Smooth muscle cell (in vitro differentiated cells): ENCODE measurements around the gene OR4Q3. TPM values are rescaled to one million over a fixed set of nuclear protein-coding genes. Genes with fewer than 3 reads are reported as not detected.
"Not testable (repeated sequence)": the region's sequence is repeated elsewhere in the genome, so short reads cannot be mapped to it uniquely, and the experiment has no call there.

Experiments used
- DNase-seq: peaks from one replicate; lab custom pipeline; 2025; ENCODE audit not compliant: unreplicated experiment; lab: John Stamatoyannopoulos, UW
- H2AFZ ChIP-seq: fragments of 200-600 bp; sonication (generic); 2 replicates; pipeline ENCODE4 v1.6.0; 2016; ENCODE audit warnings: antibody characterized with exemption, low read depth, mild to moderate bottlenecking
- H3F3A ChIP-seq: fragments of 200-600 bp; sonication (generic); 2 replicates; pipeline ENCODE4 v1.6.0; 2017; ENCODE audit warnings: antibody characterized with exemption, low read depth
- H3K27ac ChIP-seq: fragments of 200-600 bp; sonication (generic); 2 replicates; pipeline ENCODE4 v1.5.1; 2016; ENCODE audit warnings: low read depth, mild to moderate bottlenecking
- H3K27me3 ChIP-seq: fragments of 200-600 bp; sonication (generic); 2 replicates; pipeline ENCODE4 v1.6.1; 2016; ENCODE audit warnings: low read depth, mild to moderate bottlenecking
- H3K36me3 ChIP-seq: fragments of 200-600 bp; sonication (generic); 2 replicates; pipeline ENCODE4 v1.5.1; 2016; ENCODE audit warnings: low read depth
- H3K4me1 ChIP-seq: fragments of 200-600 bp; sonication (generic); 2 replicates; pipeline ENCODE4 v1.5.1; 2016; ENCODE audit warnings: low read depth
- H3K4me2 ChIP-seq: fragments of 200-600 bp; sonication (generic); 2 replicates; pipeline ENCODE4 v1.6.0; 2016; ENCODE audit warnings: mild to moderate bottlenecking
- H3K4me3 ChIP-seq: fragments of 200-600 bp; sonication (generic); 2 replicates; pipeline ENCODE4 v1.5.1; 2016; ENCODE audit warnings: mild to moderate bottlenecking
- H3K79me2 ChIP-seq: fragments of 200-600 bp; sonication (generic); 2 replicates; pipeline ENCODE4 v1.6.0; 2016; ENCODE audit warnings: low read depth, mild to moderate bottlenecking
- H3K9ac ChIP-seq: fragments of 200-600 bp; sonication (generic); 2 replicates; pipeline ENCODE4 v1.6.0; 2016; ENCODE audit warnings: low read depth
- H3K9me3 ChIP-seq: fragments of 200-600 bp; sonication (generic); replicated peaks from 2 replicates; pipeline ENCODE4 v1.5.1; 2016; ENCODE audit warnings: low read depth
- H4K20me1 ChIP-seq: fragments of 200-600 bp; sonication (generic); 2 replicates; pipeline ENCODE4 v1.6.0; 2016; ENCODE audit warnings: low read depth
- WGBS: methylation state at CpG from one replicate; pipeline ENCODE4 v1.1.7; 2016; ENCODE audit warnings: low lambda C conversion rate; 5-methylcytosine and 5-hydroxymethylcytosine counted together
- polyA plus RNA-seq: library from polyadenylated mRNA; unstranded; fragments of >200 nt; fragmentation: Nextera tagmentation; extraction: Ambion mirVana; gene quantifications from 2 replicates; pipeline ENCODE4 v1.2.1, GENCODE V29; 2016
- total RNA-seq: library from RNA; depleted of rRNA; stranded (reverse); fragments of >200 nt; gene quantifications from 2 replicates; pipeline ENCODE4 v1.2.3, GENCODE V29; 2014
- TF ChIP-seq, protein P1 (sequence below): fragments of 200-600 bp; sonication (generic); IDR thresholded peaks from 2 replicates; pipeline ENCODE4 v1.5.1; 2017; ENCODE audit warnings: borderline replicate concordance, mild to moderate bottlenecking, antibody characterized with exemption; ENCODE audit not compliant: insufficient read depth, poor library complexity, severe bottlenecking

Gene OR4Q3
- total and polyA plus RNA-seq, 2 experiments from 2014 or later = not detected

DNA sequence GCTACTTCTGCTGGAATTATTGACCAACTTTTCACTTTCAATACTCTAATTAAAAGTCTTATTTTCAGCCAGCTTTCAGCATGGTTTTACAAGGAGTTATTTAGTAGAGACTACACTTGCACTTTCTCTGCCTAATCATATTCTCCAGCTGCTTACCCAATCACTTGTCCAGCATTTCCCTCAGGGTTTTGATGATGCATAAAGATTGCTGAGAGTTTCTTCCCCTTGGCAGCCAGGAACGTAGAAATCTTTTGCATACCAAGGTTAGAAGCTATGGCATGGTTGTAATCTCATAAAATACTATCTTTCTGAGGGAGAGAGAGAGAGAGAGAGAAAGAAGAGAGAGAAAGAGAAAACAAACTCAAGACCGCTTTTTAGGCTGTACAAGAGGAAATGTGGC, 10.8 kb downstream of the OR4Q3 start:
- 41% methylated on average over 2 of the region's 2 CpGs for WGBS
- H4K20me1 ChIP-seq = no peaks in the 10 kb centered on the region
- no peaks in the 10 kb centered on the region for H3K36me3 ChIP-seq
- TF ChIP-seq, protein P1, sequence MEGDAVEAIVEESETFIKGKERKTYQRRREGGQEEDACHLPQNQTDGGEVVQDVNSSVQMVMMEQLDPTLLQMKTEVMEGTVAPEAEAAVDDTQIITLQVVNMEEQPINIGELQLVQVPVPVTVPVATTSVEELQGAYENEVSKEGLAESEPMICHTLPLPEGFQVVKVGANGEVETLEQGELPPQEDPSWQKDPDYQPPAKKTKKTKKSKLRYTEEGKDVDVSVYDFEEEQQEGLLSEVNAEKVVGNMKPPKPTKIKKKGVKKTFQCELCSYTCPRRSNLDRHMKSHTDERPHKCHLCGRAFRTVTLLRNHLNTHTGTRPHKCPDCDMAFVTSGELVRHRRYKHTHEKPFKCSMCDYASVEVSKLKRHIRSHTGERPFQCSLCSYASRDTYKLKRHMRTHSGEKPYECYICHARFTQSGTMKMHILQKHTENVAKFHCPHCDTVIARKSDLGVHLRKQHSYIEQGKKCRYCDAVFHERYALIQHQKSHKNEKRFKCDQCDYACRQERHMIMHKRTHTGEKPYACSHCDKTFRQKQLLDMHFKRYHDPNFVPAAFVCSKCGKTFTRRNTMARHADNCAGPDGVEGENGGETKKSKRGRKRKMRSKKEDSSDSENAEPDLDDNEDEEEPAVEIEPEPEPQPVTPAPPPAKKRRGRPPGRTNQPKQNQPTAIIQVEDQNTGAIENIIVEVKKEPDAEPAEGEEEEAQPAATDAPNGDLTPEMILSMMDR = no peak
- no peaks in the 10 kb centered on the region for H3K27me3 ChIP-seq
- H3K9me3 ChIP-seq = peaks cover 23% of the 10 kb centered on the region
- no peak overlapping the region for H3K9ac ChIP-seq
- no peaks in the 10 kb centered on the region for H3K4me1 ChIP-seq
- no peak overlapping the region for H3K27ac ChIP-seq
- H3K4me2 ChIP-seq = no peak overlapping the region
- no peaks in the 10 kb centered on the region for H3F3A ChIP-seq
- H2AFZ ChIP-seq = no peak overlapping the region
- H3K4me3 ChIP-seq = no peak overlapping the region
- H3K79me2 ChIP-seq = no peaks in the 10 kb centered on the region
- no peak for DNase-seq

DNA sequence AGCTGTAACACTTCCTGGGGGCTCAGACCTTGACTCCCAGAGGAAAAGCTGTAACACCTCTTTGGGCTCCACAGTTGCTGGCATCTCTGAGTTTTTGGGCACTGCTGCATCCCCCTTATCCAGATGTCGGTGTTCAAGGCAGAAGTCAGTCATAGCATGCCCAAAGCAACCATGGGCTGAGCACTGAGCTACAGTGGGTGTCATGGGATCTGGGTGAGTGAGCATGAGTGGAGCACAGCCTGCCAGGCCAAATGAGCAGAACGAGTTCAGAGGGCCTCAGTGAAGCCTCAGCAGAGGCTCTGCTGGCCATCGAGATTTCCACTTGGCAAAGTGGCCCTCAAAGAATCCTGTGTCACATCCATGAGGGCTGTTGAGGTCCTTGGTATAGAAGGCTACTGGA, 28.1 kb downstream of the OR4Q3 start:
- not testable (repeated sequence) for H3K9ac ChIP-seq, H3K4me3 ChIP-seq, H3K27me3 ChIP-seq, H3K27ac ChIP-seq, H3K79me2 ChIP-seq, H2AFZ ChIP-seq, DNase-seq, H3K36me3 ChIP-seq, H3F3A ChIP-seq, H4K20me1 ChIP-seq, H3K4me1 ChIP-seq, H3K4me2 ChIP-seq
- peaks cover 26% of the 10 kb centered on the region for H3K9me3 ChIP-seq
- WGBS = 50% methylated on average over 3 of the region's 3 CpGs

DNA sequence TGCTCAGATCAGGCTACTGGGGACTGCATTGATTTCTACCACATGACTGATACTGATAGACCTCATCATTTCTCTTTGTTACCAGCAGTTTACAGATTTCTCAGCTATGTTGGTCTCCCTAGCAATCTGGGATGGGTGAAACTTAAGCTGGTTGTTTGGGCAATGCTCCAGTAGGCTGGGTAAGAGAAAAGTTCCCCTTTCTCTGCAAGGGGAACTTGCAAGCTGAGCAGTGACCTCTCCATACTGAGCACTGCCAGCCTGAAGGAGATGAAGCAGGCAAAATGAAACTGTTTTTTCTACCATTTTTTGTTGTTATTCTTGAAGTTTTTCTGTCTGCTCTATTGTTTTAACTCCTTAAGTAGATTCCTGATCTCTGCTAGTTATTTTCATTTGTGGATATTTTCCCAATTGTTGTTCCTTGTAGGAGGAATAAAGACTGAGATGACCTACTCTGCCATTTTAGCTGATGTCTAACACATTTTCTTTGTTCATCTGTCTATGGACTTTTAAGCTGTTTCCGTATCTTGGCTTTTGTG, 28.6 kb downstream of the OR4Q3 start:
- Histone ChIP-seq H3K4me3 (no peak overlapping the region), H3F3A (no peaks in the 10 kb centered on the region), H3K4me1 (no peaks in the 10 kb centered on the region), H3K9ac (no peak overlapping the region), H3K79me2 (no peaks in the 10 kb centered on the region), H3K36me3 (no peaks in the 10 kb centered on the region), H3K27ac (no peak overlapping the region), H3K9me3 (peaks cover 26% of the 10 kb centered on the region), H3K27me3 (no peaks in the 10 kb centered on the region), H2AFZ (no peak overlapping the region), H3K4me2 (no peak overlapping the region), H4K20me1 (no peaks in the 10 kb centered on the region)
- no peak for DNase-seq
- TF ChIP-seq, protein P1 = no peak
- WGBS = 85% methylated on average over 1 of the region's 1 CpG

DNA sequence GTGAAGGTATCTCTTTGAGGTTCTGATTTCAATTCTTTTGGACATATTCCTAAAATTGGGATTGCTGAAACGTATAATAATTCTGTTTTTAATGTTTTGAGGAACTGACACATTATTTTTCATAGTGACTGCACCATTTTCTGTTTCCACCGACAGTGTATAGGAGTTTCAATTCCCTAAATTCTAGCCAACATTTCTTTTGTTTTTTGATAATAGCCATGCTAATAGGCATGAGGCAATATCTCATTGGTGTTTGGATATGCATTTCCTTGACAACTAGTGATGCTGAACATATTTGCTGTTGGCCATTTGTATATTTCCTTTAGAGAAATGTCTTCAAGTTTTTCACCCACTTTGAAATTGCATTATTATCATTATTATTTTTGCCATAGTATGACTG, 29.1 kb downstream of the OR4Q3 start:
- WGBS = 51% methylated on average over 2 of the region's 2 CpGs

DNA sequence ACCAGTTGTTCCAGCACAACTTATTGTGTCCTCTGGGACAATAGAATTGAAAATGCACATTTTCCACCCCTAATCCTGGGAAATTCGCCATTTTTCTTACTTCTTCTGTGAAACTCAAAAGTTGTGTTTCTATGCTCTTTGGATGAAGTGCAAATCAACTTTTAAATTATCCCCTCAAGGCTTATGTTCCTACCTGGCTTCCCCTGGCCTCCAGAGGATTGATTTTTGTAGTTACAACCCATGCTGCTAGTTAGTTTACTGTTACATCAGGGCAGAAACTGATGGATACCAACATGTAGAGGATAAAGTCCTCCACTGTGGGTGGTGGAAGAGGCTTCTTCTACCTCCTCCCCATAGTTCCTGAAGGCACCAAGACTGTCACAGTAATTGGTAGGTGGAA, 29.8 kb downstream of the OR4Q3 start, which contains the start of gene OR4M1:
OR4M1 (plus strand) TSS at position 301 of the 400 bp plus-strand sequence. CDS start 6,819 bp downstream, outside the sequence.
- not testable (repeated sequence) for H2AFZ ChIP-seq, H3K4me1 ChIP-seq, H3K4me2 ChIP-seq, H3K79me2 ChIP-seq, H3K4me3 ChIP-seq, H3K27me3 ChIP-seq, H3F3A ChIP-seq, H4K20me1 ChIP-seq, H3K9ac ChIP-seq, H3K36me3 ChIP-seq, H3K27ac ChIP-seq, DNase-seq
- H3K9me3 ChIP-seq = peaks cover 26% of the 10 kb centered on the region
- WGBS = 10% methylated on average over 1 of the region's 1 CpG

More for the DNA sequence above, 29.1 kb downstream of the OR4Q3 start:
- not testable (repeated sequence) for H4K20me1 ChIP-seq, H3K4me3 ChIP-seq, DNase-seq, H3K9ac ChIP-seq, H3F3A ChIP-seq, H2AFZ ChIP-seq, H3K4me2 ChIP-seq, H3K4me1 ChIP-seq, H3K27ac ChIP-seq, H3K79me2 ChIP-seq, H3K27me3 ChIP-seq, H3K36me3 ChIP-seq
- peaks cover 26% of the 10 kb centered on the region for H3K9me3 ChIP-seq
